Liver (tissue), 9 donors: ENCODE measurements around the gene USP40. TPM values are rescaled to one million over a fixed set of nuclear protein-coding genes. Genes with fewer than 3 reads are reported as not detected.

ENCODE experiments used
- DNase-seq: peaks from one replicate; pipeline ENCODE4 v3.0.0-alpha.2; 2017; ENCODE audit warnings: low spot score
- H3K27ac ChIP-seq, 2 donors: one replicate each; pipeline ENCODE4 v1.7.0; 2013; ENCODE audit warnings: inconsistent platforms in 2 of 2, low read length in 2 of 2, control low read depth in 1 of 2, low read depth in 1 of 2, mild to moderate bottlenecking in 1 of 2
- H3K27me3 ChIP-seq, 4 donors: one replicate each; pipeline versions ENCODE4 v1.6.1 to v1.7.0; 2013; ENCODE audit warnings: low read length in 3 of 4, inconsistent platforms in 1 of 4, mild to moderate bottlenecking in 1 of 4, moderate library complexity in 1 of 4; ENCODE audit not compliant: control insufficient read depth in 4 of 4, insufficient read depth in 4 of 4
- H3K36me3 ChIP-seq, 4 donors: one replicate each; pipeline versions ENCODE4 v1.6.1 to v1.7.0; 2013; ENCODE audit warnings: low read length in 3 of 4, mild to moderate bottlenecking in 3 of 4, low read depth in 1 of 4, moderate library complexity in 1 of 4; ENCODE audit not compliant: control insufficient read depth in 4 of 4, insufficient read depth in 3 of 4
- H3K4me1 ChIP-seq, 4 donors: one replicate each; pipeline versions ENCODE4 v1.6.1 to v1.7.0; 2013; ENCODE audit warnings: low read length in 3 of 4, mild to moderate bottlenecking in 3 of 4, moderate library complexity in 1 of 4; ENCODE audit not compliant: control insufficient read depth in 4 of 4, insufficient read depth in 4 of 4
- H3K4me3 ChIP-seq, 3 donors: one replicate each; pipeline versions ENCODE4 v1.6.1 to v1.7.0; 2013; ENCODE audit warnings: low read length in 3 of 3, control low read depth in 1 of 3, low read depth in 1 of 3, mild to moderate bottlenecking in 1 of 3
- H3K9ac ChIP-seq, 2 donors: one replicate each; pipeline ENCODE4 v1.7.0; 2013; ENCODE audit warnings: low read length in 2 of 2, mild to moderate bottlenecking in 2 of 2, moderate library complexity in 2 of 2, control low read depth in 1 of 2, low read depth in 1 of 2
- H3K9me3 ChIP-seq, 4 donors: one replicate each; pipeline versions ENCODE4 v1.6.1 to v1.7.0; 2013; ENCODE audit warnings: low read length in 3 of 4; ENCODE audit not compliant: control insufficient read depth in 4 of 4
- ATF3 ChIP-seq: IDR thresholded peaks from 2 replicates; pipeline ENCODE4 v1.6.1; 2016; ENCODE audit warnings: antibody characterized with exemption
- EGR1 ChIP-seq, 2 donors: IDR thresholded peaks; 2 replicates each; pipeline ENCODE4 v1.6.1; 2016 to 2018; ENCODE audit warnings: antibody characterized with exemption in 2 of 2, low read depth in 2 of 2
- FOXA1 ChIP-seq: IDR thresholded peaks from 2 replicates; pipeline ENCODE4 v1.6.1; 2016; ENCODE audit warnings: antibody characterized with exemption
- FOXA2 ChIP-seq: IDR thresholded peaks from 2 replicates; pipeline ENCODE4 v1.6.1; 2016; ENCODE audit warnings: antibody characterized with exemption
- GABPA ChIP-seq, 2 donors: IDR thresholded peaks in 1 of 2; conservative IDR thresholded peaks in 1 of 2; 2 replicates each; pipeline ENCODE4 v1.6.1; 2016; ENCODE audit warnings: antibody characterized with exemption in 2 of 2, mild to moderate bottlenecking in 1 of 2, moderate library complexity in 1 of 2
- HNF4A ChIP-seq, 2 donors: conservative IDR thresholded peaks; 2 replicates each; pipeline ENCODE4 v1.6.1; 2016; ENCODE audit warnings: antibody characterized with exemption in 2 of 2, mild to moderate bottlenecking in 2 of 2
- HNF4G ChIP-seq: IDR thresholded peaks from 2 replicates; pipeline ENCODE4 v1.6.1; 2016; ENCODE audit warnings: antibody characterized with exemption
- JUND ChIP-seq, 2 donors: IDR thresholded peaks; 2 replicates each; pipeline ENCODE4 v1.6.1; 2016; ENCODE audit warnings: antibody characterized with exemption in 2 of 2
- MAX ChIP-seq: IDR thresholded peaks from 2 replicates; pipeline ENCODE4 v1.6.1; 2016; ENCODE audit warnings: antibody characterized with exemption
- NR2F2 ChIP-seq: IDR thresholded peaks from 2 replicates; pipeline ENCODE4 v1.6.1; 2016; ENCODE audit warnings: antibody characterized with exemption
- RAD21 ChIP-seq, 2 donors: IDR thresholded peaks; 2 replicates each; pipeline ENCODE4 v1.6.1; 2016; ENCODE audit warnings: antibody characterized with exemption in 2 of 2, mild to moderate bottlenecking in 2 of 2
- RXRA ChIP-seq, 2 donors: IDR thresholded peaks; 2 replicates each; pipeline ENCODE4 v1.6.1; 2017 to 2018; ENCODE audit warnings: antibody characterized with exemption in 2 of 2, mild to moderate bottlenecking in 1 of 2
- SP1 ChIP-seq: IDR thresholded peaks from 2 replicates; pipeline ENCODE4 v1.6.1; 2018; ENCODE audit warnings: antibody characterized with exemption, mild to moderate bottlenecking
- TAF1 ChIP-seq: conservative IDR thresholded peaks from 2 replicates; pipeline ENCODE4 v1.6.1; 2016; ENCODE audit warnings: antibody characterized with exemption, mild to moderate bottlenecking
- YY1 ChIP-seq: IDR thresholded peaks from 2 replicates; pipeline ENCODE4 v1.6.1; 2016; ENCODE audit warnings: antibody characterized with exemption, mild to moderate bottlenecking
- WGBS: extraction: QIAGEN DNeasy Blood & Tissue Kit; methylation state at CpG from one replicate; pipeline ENCODE4 v1.1.7; 2013; 5-methylcytosine and 5-hydroxymethylcytosine counted together
- polyA plus RNA-seq, 2 donors: library from polyadenylated mRNA; stranded (reverse) in 1 of 2; unstranded in 1 of 2; fragments of 200-250 nt in 1 of 2; fragments of >200 nt in 1 of 2; fragmentation: Nextera tagmentation in 1 of 2; extraction: Ambion mirVana in 1 of 2; gene quantifications; one replicate each; pipeline versions ENCODE4 v1.2.1 to v1.2.3, GENCODE V29; 2013 to 2015
- total RNA-seq, 2 donors: library from RNA; depleted of rRNA; stranded (reverse); fragments of >200 nt; gene quantifications; one replicate each; pipeline ENCODE4 v1.2.3, GENCODE V29; 2014
- TF ChIP-seq, protein P1 (sequence below): fragments of 150-350 bp; IDR thresholded peaks from 2 replicates; pipeline ENCODE4 v1.5.1; 2017; ENCODE audit warnings: improper control_type of control experiment, low read depth, low read length; ENCODE audit not compliant: missing input control
- TF ChIP-seq, protein P2 (sequence below): IDR thresholded peaks from 2 replicates; pipeline ENCODE4 v1.6.1; 2016; ENCODE audit warnings: antibody characterized with exemption
- donor health status: healthy.
- donor health status: healthy.
- donor health status: healthy.
- donor health status: healthy.
- donor health status: healthy.

Gene USP40
- total and polyA plus RNA-seq, 4 donors, result 12.0 to 29.0 (median 17.1) TPM

GRCh38 chr2:233530381-233530780 lies 36.2 kb downstream of the USP40 start:
- Histone ChIP-seq H3K4me1 (no peaks in the 10 kb centered on the region), H3K9me3 (no peaks in the 10 kb centered on the region), H3K9ac (no peak overlapping the region), H3K36me3 (peaks cover 6 to 28% (median 12%) of the 10 kb centered on the region in 4 donors), H3K27me3 (no peaks in the 10 kb centered on the region), H3K27ac (no peak overlapping the region), H3K4me3 (no peak overlapping the region)
- 85% methylated on average over 1 of the region's 1 CpG for WGBS
- TF ChIP-seq, protein P1, sequence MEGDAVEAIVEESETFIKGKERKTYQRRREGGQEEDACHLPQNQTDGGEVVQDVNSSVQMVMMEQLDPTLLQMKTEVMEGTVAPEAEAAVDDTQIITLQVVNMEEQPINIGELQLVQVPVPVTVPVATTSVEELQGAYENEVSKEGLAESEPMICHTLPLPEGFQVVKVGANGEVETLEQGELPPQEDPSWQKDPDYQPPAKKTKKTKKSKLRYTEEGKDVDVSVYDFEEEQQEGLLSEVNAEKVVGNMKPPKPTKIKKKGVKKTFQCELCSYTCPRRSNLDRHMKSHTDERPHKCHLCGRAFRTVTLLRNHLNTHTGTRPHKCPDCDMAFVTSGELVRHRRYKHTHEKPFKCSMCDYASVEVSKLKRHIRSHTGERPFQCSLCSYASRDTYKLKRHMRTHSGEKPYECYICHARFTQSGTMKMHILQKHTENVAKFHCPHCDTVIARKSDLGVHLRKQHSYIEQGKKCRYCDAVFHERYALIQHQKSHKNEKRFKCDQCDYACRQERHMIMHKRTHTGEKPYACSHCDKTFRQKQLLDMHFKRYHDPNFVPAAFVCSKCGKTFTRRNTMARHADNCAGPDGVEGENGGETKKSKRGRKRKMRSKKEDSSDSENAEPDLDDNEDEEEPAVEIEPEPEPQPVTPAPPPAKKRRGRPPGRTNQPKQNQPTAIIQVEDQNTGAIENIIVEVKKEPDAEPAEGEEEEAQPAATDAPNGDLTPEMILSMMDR, result no peak
- no peak for TF ChIP-seq SP1
- no peak for TF ChIP-seq YY1
- no peak for TF ChIP-seq FOXA2
- no peak for TF ChIP-seq HNF4A (conservative IDR thresholded peaks at IDR 0.05)
- TF ChIP-seq RAD21 (IDR thresholded peaks at IDR 0.05), result no peak
- TF ChIP-seq FOXA1, result no peak
- TF ChIP-seq JUND (IDR thresholded peaks at IDR 0.05), result no peak
- TF ChIP-seq GABPA (IDR thresholded peaks at IDR 0.05 in 1 of 2, conservative IDR thresholded peaks at IDR 0.05 in 1 of 2), result no peak
- TF ChIP-seq TAF1, result no peak
- TF ChIP-seq, protein P2, sequence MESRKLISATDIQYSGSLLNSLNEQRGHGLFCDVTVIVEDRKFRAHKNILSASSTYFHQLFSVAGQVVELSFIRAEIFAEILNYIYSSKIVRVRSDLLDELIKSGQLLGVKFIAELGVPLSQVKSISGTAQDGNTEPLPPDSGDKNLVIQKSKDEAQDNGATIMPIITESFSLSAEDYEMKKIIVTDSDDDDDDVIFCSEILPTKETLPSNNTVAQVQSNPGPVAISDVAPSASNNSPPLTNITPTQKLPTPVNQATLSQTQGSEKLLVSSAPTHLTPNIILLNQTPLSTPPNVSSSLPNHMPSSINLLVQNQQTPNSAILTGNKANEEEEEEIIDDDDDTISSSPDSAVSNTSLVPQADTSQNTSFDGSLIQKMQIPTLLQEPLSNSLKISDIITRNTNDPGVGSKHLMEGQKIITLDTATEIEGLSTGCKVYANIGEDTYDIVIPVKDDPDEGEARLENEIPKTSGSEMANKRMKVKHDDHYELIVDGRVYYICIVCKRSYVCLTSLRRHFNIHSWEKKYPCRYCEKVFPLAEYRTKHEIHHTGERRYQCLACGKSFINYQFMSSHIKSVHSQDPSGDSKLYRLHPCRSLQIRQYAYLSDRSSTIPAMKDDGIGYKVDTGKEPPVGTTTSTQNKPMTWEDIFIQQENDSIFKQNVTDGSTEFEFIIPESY, result no peak
- TF ChIP-seq MAX, result no peak
- TF ChIP-seq NR2F2, result no peak
- no peak for TF ChIP-seq HNF4G
- no peak for TF ChIP-seq RXRA (IDR thresholded peaks at IDR 0.05)
- no peak for TF ChIP-seq ATF3
- TF ChIP-seq EGR1 (IDR thresholded peaks at IDR 0.05; ENCODE audit: low read depth in 2 of 2), result no peak
- DNase-seq, result no peak

DNA sequence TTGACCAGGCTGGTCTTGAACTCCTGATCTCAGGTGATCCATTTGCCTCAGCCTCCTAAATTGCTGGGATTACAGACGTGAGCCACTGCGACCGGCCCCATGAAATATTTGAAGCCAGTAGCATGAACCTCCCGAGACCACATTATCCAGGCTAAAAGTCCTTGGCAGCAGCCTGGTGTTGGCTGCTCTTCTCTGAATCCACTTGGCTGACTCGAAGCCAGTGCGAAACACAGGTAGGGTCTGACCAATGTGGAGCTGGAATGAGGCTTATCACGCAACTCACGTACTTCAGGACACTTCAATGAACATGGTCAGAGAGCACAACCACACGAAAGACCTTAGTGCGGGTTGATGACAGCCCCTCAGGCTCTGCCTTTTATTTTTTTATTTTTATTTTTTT lies 38.4 kb downstream of the USP40 start:
- Histone ChIP-seq H3K27ac (no peak overlapping the region), H3K27me3 (no peaks in the 10 kb centered on the region), H3K4me3 (no peak overlapping the region), H3K9ac (no peak overlapping the region), H3K9me3 (no peaks in the 10 kb centered on the region), H3K4me1 (no peaks in the 10 kb centered on the region), H3K36me3 (peaks cover 8 to 22% (median 16%) of the 10 kb centered on the region in 4 donors)
- WGBS, result 96% methylated on average over 10 of the region's 10 CpGs
- DNase-seq, result no peak
- TF ChIP-seq, protein P1, result no peak
- TF ChIP-seq YY1, result no peak
- no peak for TF ChIP-seq RAD21 (IDR thresholded peaks at IDR 0.05)
- TF ChIP-seq TAF1, result no peak
- no peak for TF ChIP-seq ATF3
- no peak for TF ChIP-seq EGR1 (IDR thresholded peaks at IDR 0.05; ENCODE audit: low read depth in 2 of 2)
- TF ChIP-seq JUND (IDR thresholded peaks at IDR 0.05), result no peak
- no peak for TF ChIP-seq MAX
- no peak for TF ChIP-seq GABPA (IDR thresholded peaks at IDR 0.05 in 1 of 2, conservative IDR thresholded peaks at IDR 0.05 in 1 of 2)
